HG03025 (cell line): Measurements from ENCODE around the gene IAPP.
"Not testable (repeated sequence)": the region's sequence is repeated elsewhere in the genome, so short reads cannot be mapped to it uniquely, and the experiment has no call there.

Experiments
- ATAC-seq: cut with Tn5 transposase; IDR thresholded peaks from one replicate; pipeline ENCODE4 v1.9.1; 2021; ENCODE audit warnings: mild to moderate bottlenecking, moderate library complexity; ENCODE audit not compliant: unreplicated experiment, low FRiP score

Gene IAPP

DNA sequence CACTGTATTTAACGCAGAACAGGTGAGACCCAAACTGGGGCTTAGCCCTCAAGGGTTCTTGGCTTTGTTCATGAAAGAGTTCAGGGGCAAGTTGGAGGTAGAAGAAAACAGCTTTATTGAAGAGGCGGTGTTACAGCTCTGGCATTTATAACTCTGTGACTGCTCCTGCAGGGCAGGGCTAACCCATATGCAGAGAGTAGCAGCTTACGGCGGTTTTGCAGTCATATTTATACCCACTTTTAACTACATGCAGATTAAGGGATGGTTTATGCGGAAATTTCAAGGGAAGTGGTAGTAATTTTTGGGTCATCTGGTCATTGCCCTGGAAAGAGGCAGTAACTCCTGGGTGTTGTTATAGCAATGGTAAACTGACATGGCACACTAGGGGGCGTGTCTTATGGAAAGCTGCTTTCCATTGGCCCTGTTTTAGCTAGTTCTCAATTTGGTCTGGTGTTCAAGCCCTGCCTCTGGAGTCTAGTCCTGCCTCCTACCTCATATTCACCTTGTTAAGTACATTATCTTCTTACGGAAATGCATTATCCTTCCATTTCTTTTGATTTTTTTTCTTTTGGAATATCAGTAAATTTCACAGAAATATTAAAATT is 1.8 kb upstream of the IAPP start:
- no peak for ATAC-seq

DNA sequence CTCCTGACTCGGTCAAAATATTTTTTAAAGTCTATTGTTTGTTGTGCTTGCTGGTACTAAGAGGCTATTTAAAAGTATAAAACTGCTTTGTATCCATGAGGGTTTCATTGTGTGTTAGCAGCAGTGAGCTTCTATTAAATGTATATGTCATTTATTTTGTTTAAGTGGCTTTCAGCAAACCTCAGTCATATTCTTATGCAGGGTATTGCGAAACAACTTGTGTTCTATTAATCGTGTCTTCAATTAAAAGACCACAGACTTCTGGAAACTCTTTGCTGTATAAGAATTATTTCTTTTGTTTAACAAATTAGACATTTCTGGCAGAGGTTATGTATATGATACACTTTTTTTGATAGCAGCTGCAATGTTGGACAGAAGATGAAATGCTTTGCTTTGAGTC is 6.5 kb downstream of the IAPP start:
- no peak for ATAC-seq

DNA sequence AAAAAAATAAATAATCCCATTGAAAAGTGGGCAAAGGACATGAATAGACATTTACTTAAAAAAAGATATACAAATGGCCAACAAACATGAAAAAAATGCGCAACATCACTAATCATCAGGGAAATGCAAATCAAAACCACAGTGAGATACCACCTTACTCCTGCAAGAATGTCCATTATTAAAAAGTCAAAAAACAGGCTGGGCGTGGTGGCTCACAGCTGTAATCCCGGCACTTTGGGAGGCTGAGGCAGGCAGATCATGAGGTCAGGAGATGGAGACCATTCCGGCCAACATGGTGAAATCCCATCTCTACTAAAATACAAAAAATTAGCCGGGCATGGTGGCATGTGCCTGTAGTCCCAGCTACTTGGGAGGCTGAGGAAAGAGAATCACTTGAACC is 8.6 kb downstream of the IAPP start:
- not testable (repeated sequence) for ATAC-seq

DNA sequence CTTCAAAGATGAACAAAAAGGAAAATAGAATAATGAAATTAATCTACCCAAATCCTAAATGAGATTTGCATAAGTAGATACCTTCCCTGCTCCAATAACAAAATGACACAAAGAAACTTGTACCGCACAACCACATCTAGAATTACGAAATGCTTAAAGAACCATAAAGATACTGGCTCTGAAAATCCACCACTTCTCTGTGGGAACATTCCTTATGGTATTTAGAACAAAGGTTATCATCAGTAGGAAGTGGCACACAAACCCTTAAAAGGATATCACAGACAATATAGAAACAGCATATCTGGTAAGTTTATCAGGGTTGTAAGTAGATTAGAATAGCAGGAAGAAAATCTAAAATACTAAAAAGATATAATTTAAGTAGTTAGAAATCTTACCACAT is 11.6 kb downstream of the IAPP start:
- no peak for ATAC-seq

- ATAC-seq = no peak
Observed at GRCh38 chr12:21387174-21387573, 14.5 kb downstream of the IAPP start.

GRCh38 chr12:21392384-21392783 is 19.7 kb downstream of the IAPP start:
- ATAC-seq = no peak

DNA sequence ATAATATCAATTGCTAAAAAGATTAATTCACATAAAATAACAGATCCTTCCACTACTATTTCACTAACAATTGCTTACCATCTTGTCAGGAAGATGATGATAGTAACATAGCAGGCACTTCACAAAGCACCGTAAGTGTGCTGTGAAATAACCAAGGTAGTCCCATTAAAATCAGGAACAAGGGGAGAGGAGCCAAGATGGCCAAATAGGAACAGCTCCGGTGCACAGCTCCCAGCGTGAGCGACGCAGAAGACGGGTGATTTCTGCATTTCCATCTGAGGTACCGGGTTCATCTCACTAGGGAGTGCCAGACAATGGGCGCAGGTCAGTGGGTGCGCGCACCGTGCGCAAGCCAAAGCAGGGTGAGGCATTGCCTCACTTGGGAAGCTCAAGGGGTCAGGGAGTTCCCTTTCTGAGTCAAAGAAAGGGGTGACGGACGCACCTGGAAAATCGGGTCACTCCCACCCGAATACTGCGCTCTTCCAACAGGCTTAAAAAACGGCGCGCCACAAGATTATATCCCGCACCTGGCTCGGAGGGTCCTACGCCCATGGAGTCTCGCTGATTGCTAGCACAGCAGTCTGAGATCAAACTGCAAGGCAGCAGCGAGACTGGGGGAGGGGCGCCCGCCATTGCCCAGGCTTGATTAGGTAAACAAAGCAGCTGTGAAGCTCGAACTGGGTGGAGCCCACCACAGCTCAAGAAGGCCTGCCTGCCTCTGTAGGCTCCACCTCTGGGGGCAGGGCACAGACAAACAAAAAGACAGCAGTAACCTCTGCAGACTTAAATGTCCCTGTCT is 22.3 kb downstream of the IAPP start:
- not testable (repeated sequence) for ATAC-seq

- no peak for ATAC-seq
Observed at GRCh38 chr12:21413369-21414277, 40.9 kb downstream of the IAPP start.

DNA sequence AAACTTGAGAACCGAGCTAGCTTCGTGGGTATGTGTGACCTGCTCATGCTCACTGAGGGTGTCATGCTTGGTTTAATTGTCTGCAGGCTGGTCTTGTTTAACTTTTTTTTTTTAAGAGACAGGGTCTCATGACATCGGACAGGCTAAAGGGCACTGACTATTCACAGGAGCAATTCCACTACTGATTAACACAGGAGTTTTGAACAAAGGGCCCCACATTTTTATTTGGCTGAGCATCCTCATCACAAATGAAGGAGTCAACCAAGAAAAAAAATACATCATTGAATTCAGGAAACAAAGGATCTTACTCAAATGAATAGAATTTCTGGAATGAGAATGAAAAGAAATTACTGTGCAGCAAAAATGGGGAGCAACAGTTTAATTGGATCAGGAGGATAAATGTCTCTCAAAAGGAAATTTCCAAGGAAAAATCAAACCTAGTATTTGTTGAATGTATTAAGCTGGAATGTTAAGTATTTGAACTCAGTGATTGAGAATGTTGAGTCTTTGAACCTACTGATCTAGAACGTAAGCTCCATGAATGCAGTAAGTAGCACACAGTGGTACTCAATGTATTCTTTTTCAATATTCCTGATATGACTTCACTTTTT is 43.9 kb downstream of the IAPP start:
- no peak for ATAC-seq

GRCh38 chr12:21418398-21418797 is 45.7 kb downstream of the IAPP start:
- not testable (repeated sequence) for ATAC-seq

DNA sequence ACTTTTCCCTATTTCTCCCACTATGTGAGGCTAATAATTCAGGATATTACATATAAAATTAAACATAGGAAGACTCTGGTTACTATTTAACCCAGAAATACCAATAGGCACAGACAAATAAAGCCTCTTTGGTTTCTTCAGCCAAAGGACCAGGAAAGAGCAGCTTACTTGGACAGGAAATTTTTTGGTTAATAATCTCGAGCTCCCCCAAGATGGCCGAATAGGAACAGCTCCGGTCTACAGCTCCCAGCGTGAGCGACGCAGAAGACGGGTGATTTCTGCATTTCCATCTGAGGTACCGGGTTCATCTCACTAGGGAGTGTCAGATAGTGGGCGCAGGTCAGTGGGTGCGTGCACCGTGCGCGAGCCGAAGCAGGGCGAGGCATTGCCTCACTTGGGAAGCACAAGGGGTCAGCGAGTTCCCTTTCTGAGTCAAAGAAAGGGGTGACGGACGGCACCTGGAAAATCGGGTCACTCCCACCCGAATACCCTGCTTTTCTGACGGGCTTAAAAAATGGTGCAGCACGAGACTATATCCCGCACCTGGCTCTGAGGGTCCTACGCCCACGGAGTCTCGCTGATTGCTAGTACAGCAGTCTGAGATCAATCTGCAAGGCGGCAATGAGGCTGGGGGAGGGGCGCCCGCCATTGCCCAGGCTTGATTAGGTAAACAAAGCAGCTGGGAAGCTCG is 46.5 kb downstream of the IAPP start:
- ATAC-seq = not testable (repeated sequence)

DNA sequence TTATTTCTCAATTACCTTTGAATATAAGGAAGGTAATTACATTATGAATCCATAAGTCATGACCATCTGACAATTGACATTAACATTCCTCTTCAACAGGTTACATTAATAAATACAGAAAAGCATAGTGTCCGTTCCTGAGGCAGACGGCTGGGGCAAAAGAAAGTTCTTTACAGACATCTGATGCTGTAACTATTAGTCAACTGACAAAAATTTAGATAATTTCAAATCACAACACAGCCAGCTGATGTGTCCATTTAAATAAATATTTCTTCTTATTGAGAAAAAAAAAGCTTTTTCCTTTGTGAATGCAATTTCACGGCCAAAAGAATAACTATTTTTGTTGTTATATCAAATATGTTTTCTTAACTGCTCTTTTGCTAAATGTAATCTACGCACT is 55.5 kb downstream of the IAPP start:
- ATAC-seq = no peak
